GM12878 (cell line): ENCODE data around the gene SOX2. TPM values are rescaled to one million over a fixed set of nuclear protein-coding genes. Genes with fewer than 3 reads are reported as not detected.

Experiments used
- ATAC-seq: fragments of 200-7000 bp; cut with Tn5 transposase; 3 replicates; pipeline ENCODE4 v1.9.1; 2020; ENCODE audit warnings: mild to moderate bottlenecking, moderate library complexity
- BruUV-seq: library from RNA; stranded (reverse); fragments of 400-500 nt; replicated peaks from 2 replicates; lab custom pipeline; 2021; lab: Mats Ljungman, UMichigan
- CTCF ChIA-PET: fragments of 300-600 bp; sonication (Branson Sonifier 250); formaldehyde crosslinking; extraction: SDS; loops from one replicate; lab custom pipeline; 2021; ENCODE audit warnings: inconsistent platforms; lab: Yijun Ruan, JAX
- POLR2A ChIA-PET: fragments of 350-600 bp; formaldehyde crosslinking; extraction: SDS; loops from one replicate; lab custom pipeline; 2021; ENCODE audit warnings: inconsistent platforms; lab: Charles Lee
- RAD21 ChIA-PET: fragments of 300-600 bp; sonication (Branson Sonifier 250); formaldehyde crosslinking; loops from one replicate; lab custom pipeline; 2023; ENCODE audit warnings: antibody characterized with exemption; ENCODE audit not compliant: unreplicated experiment; lab: Charles Lee
- SMC1A ChIA-PET: fragments of 300-600 bp; sonication (Branson Sonifier 250); formaldehyde crosslinking; loops from one replicate; lab custom pipeline; 2023; ENCODE audit not compliant: unreplicated experiment, uncharacterized antibody; lab: Charles Lee
- DNase-seq: peaks from one replicate; pipeline ENCODE4 v3.0.0-alpha.2; 2011; ENCODE audit warnings: low read depth, low spot score
- FAIRE-seq: peaks from 3 replicates; lab custom pipeline; 2011; peaks lifted over from hg19 to GRCh38; lab: Jason Lieb, UNC
- H2AFZ ChIP-seq: 2 replicates; pipeline ENCODE4 v1.6.0; 2011; ENCODE audit warnings: low read depth, low read length, control low read depth; ENCODE audit not compliant: control insufficient read depth
- H3K27ac ChIP-seq: 2 replicates; pipeline ENCODE4 v1.5.1; 2011; ENCODE audit warnings: control low read depth; ENCODE audit not compliant: control insufficient read depth, insufficient read depth
- H3K27me3 ChIP-seq, 2 experiments: replicated peaks in 1 of 2; 2 replicates each; pipeline versions ENCODE4 v1.6.0 to v1.6.1; 2011; ENCODE audit warnings: low read length in 1 of 2; ENCODE audit not compliant: control insufficient read depth in 2 of 2, insufficient read depth in 2 of 2
- H3K36me3 ChIP-seq, 2 experiments: 2 replicates each; pipeline ENCODE4 v1.5.1; 2011; ENCODE audit warnings: low read length in 1 of 2; ENCODE audit not compliant: control insufficient read depth in 2 of 2, insufficient read depth in 2 of 2
- H3K4me1 ChIP-seq: 2 replicates; pipeline ENCODE4 v1.6.1; 2011; ENCODE audit warnings: mild to moderate bottlenecking, low read length, moderate library complexity, mixed read lengths; ENCODE audit not compliant: control insufficient read depth, insufficient read depth
- H3K4me2 ChIP-seq: 2 replicates; pipeline ENCODE4 v1.6.0; 2011; ENCODE audit warnings: control low read depth; ENCODE audit not compliant: control insufficient read depth, insufficient read depth
- H3K4me3 ChIP-seq: fragments of 200-600 bp; sonication (generic); 2 replicates; pipeline ENCODE4 v1.5.1; 2016
- H3K79me2 ChIP-seq: 2 replicates; pipeline ENCODE4 v1.6.0; 2011; ENCODE audit warnings: low read length; ENCODE audit not compliant: control insufficient read depth, insufficient read depth
- H3K9ac ChIP-seq: 2 replicates; pipeline ENCODE4 v1.8.0; 2011; ENCODE audit warnings: low read length, control low read depth, mixed read lengths; ENCODE audit not compliant: control insufficient read depth, insufficient read depth
- H3K9me3 ChIP-seq: replicated peaks from 3 replicates; pipeline ENCODE4 v1.5.1; 2011; ENCODE audit warnings: mild to moderate bottlenecking, low read length; ENCODE audit not compliant: control insufficient read depth, insufficient read depth
- H4K20me1 ChIP-seq: 2 replicates; pipeline ENCODE4 v1.6.0; 2011; ENCODE audit not compliant: control insufficient read depth, insufficient read depth
- CEBPZ ChIP-seq: fragments of 150-350 bp; IDR thresholded peaks from 2 replicates; pipeline ENCODE4 v1.6.1; 2016; ENCODE audit warnings: low read depth, low read length
- CREB1 ChIP-seq: IDR thresholded peaks from 2 replicates; pipeline ENCODE4 v1.6.1; 2012; ENCODE audit warnings: low read depth, mild to moderate bottlenecking, inconsistent platforms
- DPF2 ChIP-seq: fragments of 450-650 bp; IDR thresholded peaks from 2 replicates; pipeline ENCODE4 v1.6.1; 2017; ENCODE audit warnings: mild to moderate bottlenecking
- E2F8 ChIP-seq: fragments of 450-650 bp; IDR thresholded peaks from 2 replicates; pipeline ENCODE4 v1.6.1; 2018; ENCODE audit warnings: mild to moderate bottlenecking, low read depth, moderate library complexity; ENCODE audit not compliant: partially characterized antibody
- ESRRA ChIP-seq: IDR thresholded peaks from 2 replicates; pipeline ENCODE4 v1.6.1; 2012; ENCODE audit warnings: mild to moderate bottlenecking, low read length, improper control_type of control experiment
- HDAC2 ChIP-seq: fragments of 200-600 bp; sonication (generic); IDR thresholded peaks from 2 replicates; pipeline ENCODE4 v1.6.1; 2017
- IRF4 ChIP-seq: IDR thresholded peaks from 2 replicates; pipeline ENCODE4 v1.6.1; 2011; ENCODE audit warnings: low read depth, low read length
- NFIC ChIP-seq: IDR thresholded peaks from 2 replicates; pipeline ENCODE4 v1.6.1; 2012; ENCODE audit warnings: low read depth, mild to moderate bottlenecking, inconsistent platforms, low read length, moderate library complexity
- NFYA ChIP-seq: IDR thresholded peaks from 2 replicates; pipeline ENCODE4 v1.6.1; 2011; ENCODE audit warnings: low read depth, mild to moderate bottlenecking, low read length, improper control_type of control experiment, borderline replicate concordance
- NR2C2 ChIP-seq: IDR thresholded peaks from 2 replicates; pipeline ENCODE4 v1.6.1; 2011; ENCODE audit warnings: borderline replicate concordance, low read depth; ENCODE audit not compliant: control insufficient read depth, insufficient read length
- RAD21 ChIP-seq: IDR thresholded peaks from 2 replicates; pipeline ENCODE4 v1.6.1; 2011; ENCODE audit warnings: mild to moderate bottlenecking, low read depth, low read length, moderate library complexity; ENCODE audit not compliant: insufficient read depth
- SKIL ChIP-seq: fragments of 450-650 bp; IDR thresholded peaks from 2 replicates; pipeline ENCODE4 v1.6.1; 2017; ENCODE audit warnings: mild to moderate bottlenecking, low read depth, inconsistent platforms; ENCODE audit not compliant: poor library complexity, severe bottlenecking
- SUPT20H ChIP-seq: IDR thresholded peaks from 2 replicates; pipeline ENCODE4 v1.6.1; 2011; ENCODE audit warnings: low read depth, mild to moderate bottlenecking, low read length, moderate library complexity, borderline replicate concordance; ENCODE audit not compliant: control insufficient read depth
- TCF12 ChIP-seq: IDR thresholded peaks from 2 replicates; pipeline ENCODE4 v1.6.1; 2011; ENCODE audit warnings: low read depth, mild to moderate bottlenecking, low read length
- YBX1 ChIP-seq: fragments of 450-650 bp; IDR thresholded peaks from 2 replicates; pipeline ENCODE4 v1.6.1; 2016; ENCODE audit warnings: antibody characterized with exemption
- WGBS: methylation state at CpG from one replicate; pipeline ENCODE4 v1.1.6; 2016; ENCODE audit warnings: low lambda C conversion rate; ENCODE audit not compliant: insufficient replicate concordance, insufficient coverage; ENCODE audit errors: missing lambda C conversion rate; 5-methylcytosine and 5-hydroxymethylcytosine counted together
- in situ Hi-C: fragments of 300-500 bp; cut with MboI; formaldehyde crosslinking; loops from 9 replicates; pipeline ENCODE4 v1.14.3; 2018; ENCODE audit warnings: mixed read lengths
- intact Hi-C: fragments of 100-400 bp; cut with micrococcal nuclease; formaldehyde crosslinking; loops from one replicate; pipeline ENCODE4 v1.14.2; 2022; ENCODE audit not compliant: unreplicated experiment
- polyA plus RNA-seq, 11 experiments: library from polyadenylated mRNA; depleted of rRNA in 4 of 11; unstranded in 6 of 11; stranded (reverse) in 5 of 11; fragments of >200 nt; fragmentation: Nextera tagmentation in 4 of 11; fragmentation: Illumina TruSeq in 1 of 11; extraction: Ambion mirVana in 4 of 11; extraction: Trizol in 1 of 11; gene quantifications; 1 replicate in 1 of 11; 2 replicates in 10 of 11; pipeline versions ENCODE4 v1.2.1 to v1.2.3, GENCODE V29; 2011 to 2016; ENCODE audit warnings: inconsistent platforms in 2 of 11, missing spikeins in 2 of 11, low read depth in 1 of 11
- total RNA-seq, 4 experiments: library from RNA; depleted of rRNA in 3 of 4; stranded (reverse); fragments of >200 nt in 3 of 4; fragmentation: Illumina TruSeq in 1 of 4; extraction: Trizol in 1 of 4; gene quantifications; 2 replicates each; pipeline versions ENCODE4 v1.2.1 to v1.2.3, GENCODE V29; 2013 to 2021

SOX2 gene
- total and polyA plus RNA-seq, 10 of the 15 experiments (the other 5 are each of a cell fraction or from before 2014, with no cell fraction given), result 0.06 to 0.10 (median 0.07) TPM; not detected in 6

- Histone ChIP-seq H3K4me1 (no peaks in the 10 kb centered on the region), H4K20me1 (no peaks in the 10 kb centered on the region; the same call in 1 of the 2 replicates), H3K27ac (no peak overlapping the region), H3K9ac (no peak overlapping the region), H2AFZ (no peak overlapping the region), H3K9me3 (no peaks in the 10 kb centered on the region; the same call in 2 of the 3 replicates), H3K79me2 (no peaks in the 10 kb centered on the region), H3K4me3 (no peak overlapping the region), H3K36me3 (no peaks in the 10 kb centered on the region), H3K27me3 (peaks cover 10 to 32% of the 10 kb centered on the region in 2 experiments), H3K4me2 (no peak overlapping the region)
- ChIA-PET RAD21 (no interaction called here), SMC1A (no interaction called here), CTCF (no interaction called here), POLR2A (no interaction called here)
- DNase-seq (no peak), FAIRE-seq (no peak), ATAC-seq (no peak)
- intact Hi-C loops, result no loop called here
- in situ Hi-C loops, result no loop called here
- 6% methylated on average over 27 of the region's 27 CpGs for WGBS
- BruUV-seq, result no TSS peak
- no peak for TF ChIP-seq RAD21
- TF ChIP-seq ESRRA, result no peak
- TF ChIP-seq NR2C2, result no peak
- no peak for TF ChIP-seq HDAC2
- TF ChIP-seq NFIC, result no peak
- TF ChIP-seq CEBPZ, result no peak
- TF ChIP-seq DPF2, result no peak
- TF ChIP-seq YBX1, result no peak
- TF ChIP-seq TCF12, result no peak
- no peak for TF ChIP-seq E2F8
- no peak for TF ChIP-seq SUPT20H
- TF ChIP-seq CREB1, result no peak
- no peak for TF ChIP-seq SKIL
- TF ChIP-seq IRF4, result no peak
- no peak for TF ChIP-seq NFYA
These were observed 12.0 kb downstream of the SOX2 start for GRCh38 chr3:181723625-181724191.
